Panc1 (cell line): ENCODE results near the gene TMUB1.

Experiments
- SIN3A ChIP-seq: IDR thresholded peaks from 2 replicates; pipeline ENCODE4 v1.6.1; 2012; ENCODE audit warnings: low read depth, mild to moderate bottlenecking, low read length, moderate library complexity, borderline replicate concordance; ENCODE audit not compliant: insufficient read depth
- TF ChIP-seq, protein P1 (sequence below), 2 experiments: IDR thresholded peaks; 2 replicates each; pipeline ENCODE4 v1.6.1; 2011 to 2012; ENCODE audit warnings: low read depth in 2 of 2, control low read depth in 1 of 2, low read length in 1 of 2, mild to moderate bottlenecking in 1 of 2, moderate library complexity in 1 of 2; ENCODE audit not compliant: insufficient read depth in 1 of 2
- TF ChIP-seq, protein P2 (sequence below): fragments of 450-650 bp; IDR thresholded peaks from 2 replicates; pipeline ENCODE4 v1.5.1; 2017; ENCODE audit warnings: mild to moderate bottlenecking

DNA sequence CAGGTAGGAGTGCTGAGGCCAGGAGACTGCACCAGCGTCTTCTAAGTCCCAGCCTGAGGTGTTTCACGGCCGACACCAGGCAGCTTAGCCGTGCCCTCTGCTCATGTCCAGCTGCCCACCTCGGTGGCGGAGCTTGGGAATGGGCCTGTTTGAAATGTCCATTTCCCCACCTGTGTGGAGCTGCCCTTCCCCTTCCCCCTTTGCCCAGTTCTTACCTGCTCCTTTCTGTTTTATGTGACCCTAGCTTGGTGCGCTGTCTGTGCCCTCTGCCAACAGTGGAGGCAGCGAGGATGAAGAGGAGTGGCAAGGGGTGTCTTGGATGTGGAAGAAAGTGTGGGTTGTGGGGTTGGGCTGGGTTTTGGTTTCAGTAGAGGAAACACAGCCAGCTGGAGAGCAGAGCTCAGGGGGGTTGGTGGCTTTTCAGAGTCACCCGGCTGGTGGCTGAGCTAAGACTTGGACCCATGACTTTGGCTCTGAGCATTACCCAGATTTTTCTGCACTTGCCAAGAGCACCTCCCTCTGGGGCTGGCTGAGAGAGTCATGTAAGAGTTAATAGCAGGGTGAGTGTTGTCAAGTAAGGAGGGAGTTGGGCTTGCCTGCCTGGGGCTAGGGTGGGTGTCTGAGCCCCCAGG lies 46.8 kb upstream of the TMUB1 start:
- TF ChIP-seq, protein P1, sequence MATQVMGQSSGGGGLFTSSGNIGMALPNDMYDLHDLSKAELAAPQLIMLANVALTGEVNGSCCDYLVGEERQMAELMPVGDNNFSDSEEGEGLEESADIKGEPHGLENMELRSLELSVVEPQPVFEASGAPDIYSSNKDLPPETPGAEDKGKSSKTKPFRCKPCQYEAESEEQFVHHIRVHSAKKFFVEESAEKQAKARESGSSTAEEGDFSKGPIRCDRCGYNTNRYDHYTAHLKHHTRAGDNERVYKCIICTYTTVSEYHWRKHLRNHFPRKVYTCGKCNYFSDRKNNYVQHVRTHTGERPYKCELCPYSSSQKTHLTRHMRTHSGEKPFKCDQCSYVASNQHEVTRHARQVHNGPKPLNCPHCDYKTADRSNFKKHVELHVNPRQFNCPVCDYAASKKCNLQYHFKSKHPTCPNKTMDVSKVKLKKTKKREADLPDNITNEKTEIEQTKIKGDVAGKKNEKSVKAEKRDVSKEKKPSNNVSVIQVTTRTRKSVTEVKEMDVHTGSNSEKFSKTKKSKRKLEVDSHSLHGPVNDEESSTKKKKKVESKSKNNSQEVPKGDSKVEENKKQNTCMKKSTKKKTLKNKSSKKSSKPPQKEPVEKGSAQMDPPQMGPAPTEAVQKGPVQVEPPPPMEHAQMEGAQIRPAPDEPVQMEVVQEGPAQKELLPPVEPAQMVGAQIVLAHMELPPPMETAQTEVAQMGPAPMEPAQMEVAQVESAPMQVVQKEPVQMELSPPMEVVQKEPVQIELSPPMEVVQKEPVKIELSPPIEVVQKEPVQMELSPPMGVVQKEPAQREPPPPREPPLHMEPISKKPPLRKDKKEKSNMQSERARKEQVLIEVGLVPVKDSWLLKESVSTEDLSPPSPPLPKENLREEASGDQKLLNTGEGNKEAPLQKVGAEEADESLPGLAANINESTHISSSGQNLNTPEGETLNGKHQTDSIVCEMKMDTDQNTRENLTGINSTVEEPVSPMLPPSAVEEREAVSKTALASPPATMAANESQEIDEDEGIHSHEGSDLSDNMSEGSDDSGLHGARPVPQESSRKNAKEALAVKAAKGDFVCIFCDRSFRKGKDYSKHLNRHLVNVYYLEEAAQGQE (IDR thresholded peaks at IDR 0.05; ENCODE audit: insufficient read depth in 1 of 2, low read depth in 2 of 2, low read length in 1 of 2), result no peak
- TF ChIP-seq, protein P2, sequence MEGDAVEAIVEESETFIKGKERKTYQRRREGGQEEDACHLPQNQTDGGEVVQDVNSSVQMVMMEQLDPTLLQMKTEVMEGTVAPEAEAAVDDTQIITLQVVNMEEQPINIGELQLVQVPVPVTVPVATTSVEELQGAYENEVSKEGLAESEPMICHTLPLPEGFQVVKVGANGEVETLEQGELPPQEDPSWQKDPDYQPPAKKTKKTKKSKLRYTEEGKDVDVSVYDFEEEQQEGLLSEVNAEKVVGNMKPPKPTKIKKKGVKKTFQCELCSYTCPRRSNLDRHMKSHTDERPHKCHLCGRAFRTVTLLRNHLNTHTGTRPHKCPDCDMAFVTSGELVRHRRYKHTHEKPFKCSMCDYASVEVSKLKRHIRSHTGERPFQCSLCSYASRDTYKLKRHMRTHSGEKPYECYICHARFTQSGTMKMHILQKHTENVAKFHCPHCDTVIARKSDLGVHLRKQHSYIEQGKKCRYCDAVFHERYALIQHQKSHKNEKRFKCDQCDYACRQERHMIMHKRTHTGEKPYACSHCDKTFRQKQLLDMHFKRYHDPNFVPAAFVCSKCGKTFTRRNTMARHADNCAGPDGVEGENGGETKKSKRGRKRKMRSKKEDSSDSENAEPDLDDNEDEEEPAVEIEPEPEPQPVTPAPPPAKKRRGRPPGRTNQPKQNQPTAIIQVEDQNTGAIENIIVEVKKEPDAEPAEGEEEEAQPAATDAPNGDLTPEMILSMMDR, result no peak
- TF ChIP-seq SIN3A, result no peak
